Psoas muscle (tissue), 8 donors: ENCODE measurements around the gene BTD. TPM values are rescaled to one million over a fixed set of nuclear protein-coding genes. Genes with fewer than 3 reads are reported as not detected.

Experiments
- ATAC-seq, 4 donors: fragments of 200-7000 bp; cut with Tn5 transposase; one replicate each; pipeline ENCODE4 v1.9.1; 2020; ENCODE audit warnings: moderate library complexity in 3 of 4, mild to moderate bottlenecking in 2 of 4
- DNase-seq, 2 donors: peaks; one replicate each; pipeline ENCODE4 v3.0.0-alpha.2; 2020
- H3K27ac ChIP-seq: fragments of 200-600 bp; one replicate; pipeline ENCODE4 v1.8.0; 2022
- H3K27me3 ChIP-seq, 3 donors: fragments of 200-600 bp in 1 of 3; one replicate each; pipeline versions ENCODE4 v1.6.1 to v1.8.0; 2013 to 2022; ENCODE audit warnings: low read length in 2 of 3, mild to moderate bottlenecking in 2 of 3, moderate library complexity in 1 of 3; ENCODE audit not compliant: insufficient read depth in 3 of 3
- H3K36me3 ChIP-seq, 2 donors: fragments of 200-600 bp in 1 of 2; one replicate each; pipeline versions ENCODE4 v1.6.1 to v1.8.0; 2013 to 2022; ENCODE audit warnings: low read depth in 1 of 2, mild to moderate bottlenecking in 1 of 2, moderate library complexity in 1 of 2; ENCODE audit not compliant: insufficient read depth in 1 of 2
- H3K4me1 ChIP-seq: fragments of 200-600 bp; one replicate; pipeline ENCODE4 v1.8.0; 2022
- H3K4me3 ChIP-seq: fragments of 200-600 bp; one replicate; pipeline ENCODE4 v1.8.0; 2022; ENCODE audit warnings: mild to moderate bottlenecking
- H3K9me3 ChIP-seq: fragments of 200-600 bp; one replicate; pipeline ENCODE4 v1.8.0; 2022
- CTCF ChIP-seq: fragments of 200-600 bp; IDR thresholded peaks from one replicate; pipeline ENCODE4 v1.8.0; 2022; ENCODE audit warnings: antibody characterized with exemption
- WGBS, 3 donors: extraction: QIAGEN DNeasy Blood & Tissue Kit; methylation state at CpG; one replicate each; pipeline versions ENCODE4 v1.1.6 to v1.1.7; 2013; 5-methylcytosine and 5-hydroxymethylcytosine counted together
- intact Hi-C, 2 donors: fragments of 100-400 bp; cut with DNase I; formaldehyde crosslinking; loops; one replicate each; pipeline versions ENCODE4 v1.11.0 to v1.14.2; 2022
- polyA plus RNA-seq, 3 donors: library from polyadenylated mRNA; stranded (reverse); fragments of 200-250 nt; gene quantifications; one replicate each; pipeline ENCODE4 v1.2.3, GENCODE V29; 2013
- total RNA-seq, 4 donors: library from RNA; stranded (reverse); fragmentation: NEBNext Ultra II Directional in 2 of 4; extraction: Animal tissue kit (Norgen Biotek cat#: 25700) in 2 of 4; gene quantifications; one replicate each; pipeline versions ENCODE4 v1.2.1 to v1.2.4, GENCODE V29; 2021 to 2023
- donor health status: healthy with polysubstance abuse.
- donor health status: DM: no; HTN: no; CAD: no; lungs with moderate emphysema.
- donor health status: Bipolar disorder and iron deficiency.
- donor health status: healthy.
- donor health status: DM: yes; HTN: yes; CAD: no.
- donor health status: DM: no; HTN: no; CAD: no.
- donor health status: DM: no; HTN: no; CAD: no.
- donor health status: DM: yes; HTN: yes; CAD: no.

The BTD gene
- total and polyA plus RNA-seq, 7 donors = 6.3 to 15.2 (median 9.8) TPM

DNA sequence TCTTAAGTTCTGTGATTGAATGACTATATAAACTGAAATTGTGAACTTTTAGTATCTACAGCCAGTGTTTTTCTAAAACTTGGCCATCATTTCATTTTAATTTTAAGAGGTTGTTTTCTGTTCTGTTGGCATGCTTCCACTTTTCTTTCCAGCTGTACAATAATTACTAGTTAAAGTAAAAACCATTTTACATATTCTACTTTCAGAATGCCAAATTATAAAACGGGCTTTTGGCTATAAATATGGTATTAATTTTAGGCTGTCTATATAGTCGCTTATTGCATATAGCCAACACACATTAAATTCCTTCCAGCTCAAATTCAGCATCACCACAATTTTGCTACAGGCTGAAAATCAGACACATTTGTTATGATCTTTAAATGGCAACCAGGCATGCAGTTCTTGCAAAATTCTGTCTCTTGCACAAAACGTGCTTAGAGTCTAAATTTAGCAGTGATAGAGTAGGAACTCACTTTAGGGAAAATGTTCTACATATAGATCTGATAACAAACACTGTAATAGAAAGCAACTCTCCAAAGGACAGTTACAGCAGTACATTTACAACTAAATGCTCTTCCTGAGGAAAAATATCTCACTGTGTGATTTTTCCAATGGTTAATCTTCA is 81.1 kb downstream of the BTD start:
- Histone ChIP-seq H3K36me3 (peaks cover 8 to 71% of the 10 kb centered on the region in 2 donors), H3K4me1 (peaks cover 24% of the 10 kb centered on the region), H3K9me3 (no peaks in the 10 kb centered on the region), H3K27me3 (no peaks in the 10 kb centered on the region), H3K27ac (peak overlapping the region; percentile 51), H3K4me3 (no peak overlapping the region)
- peak; percentile 68 to 84 (median 80) for ATAC-seq
- no peak for TF ChIP-seq CTCF
- DNase-seq = no peak
- WGBS, 3 donors = 25 to 31% (median 30%) methylated on average over 3 of the region's 3 CpGs
- intact Hi-C loops = no loop called here

GRCh38 chr3:15683253-15683652 is 81.7 kb downstream of the BTD start:
- Histone ChIP-seq H3K4me3 (no peak overlapping the region), H3K4me1 (peaks cover 24% of the 10 kb centered on the region), H3K9me3 (no peaks in the 10 kb centered on the region), H3K36me3 (peaks cover 8 to 71% of the 10 kb centered on the region in 2 donors), H3K27ac (peak overlapping the region; percentile 51), H3K27me3 (no peaks in the 10 kb centered on the region)
- DNase-seq (no peak), ATAC-seq (peak in 1 of 4 donors; percentile 39)
- intact Hi-C loops = no loop called here
- TF ChIP-seq CTCF = no peak
- 83 to 97% (median 92%) methylated on average over 1 of the region's 1 CpG for WGBS, 3 donors

DNA sequence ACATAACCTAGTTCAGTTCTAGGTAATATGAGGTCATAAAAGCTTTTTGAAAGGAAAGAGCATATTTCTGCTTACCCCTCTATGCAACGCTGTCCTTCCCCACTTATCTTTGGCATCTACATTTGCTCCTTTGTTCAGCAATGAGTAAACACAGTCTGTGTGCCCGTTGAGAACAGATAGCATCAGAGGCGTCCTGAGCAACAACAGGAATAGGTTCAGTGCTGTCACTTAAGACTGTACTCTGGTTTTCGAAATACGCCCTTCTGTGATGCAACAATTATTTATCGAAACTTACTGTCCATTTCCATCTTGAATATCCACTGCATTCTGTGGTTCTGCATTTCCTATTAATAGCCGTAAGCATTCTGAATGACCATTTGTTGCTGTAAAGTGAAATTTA is 84.4 kb downstream of the BTD start:
- H3K27me3 ChIP-seq = no peaks in the 10 kb centered on the region
- H3K36me3 ChIP-seq = peaks cover 8 to 71% of the 10 kb centered on the region in 2 donors
- no peak for DNase-seq
- intact Hi-C loops = no loop called here
- 86 to 93% (median 88%) methylated on average over 7 of the region's 7 CpGs for WGBS, 3 donors
- ATAC-seq = peak in 2 of 4 donors; percentile 33 to 34
- H3K27ac ChIP-seq = no peak overlapping the region
- peaks cover 29% of the 10 kb centered on the region for H3K4me1 ChIP-seq
- H3K9me3 ChIP-seq = no peaks in the 10 kb centered on the region
- no peak for TF ChIP-seq CTCF
- no peak overlapping the region for H3K4me3 ChIP-seq

DNA sequence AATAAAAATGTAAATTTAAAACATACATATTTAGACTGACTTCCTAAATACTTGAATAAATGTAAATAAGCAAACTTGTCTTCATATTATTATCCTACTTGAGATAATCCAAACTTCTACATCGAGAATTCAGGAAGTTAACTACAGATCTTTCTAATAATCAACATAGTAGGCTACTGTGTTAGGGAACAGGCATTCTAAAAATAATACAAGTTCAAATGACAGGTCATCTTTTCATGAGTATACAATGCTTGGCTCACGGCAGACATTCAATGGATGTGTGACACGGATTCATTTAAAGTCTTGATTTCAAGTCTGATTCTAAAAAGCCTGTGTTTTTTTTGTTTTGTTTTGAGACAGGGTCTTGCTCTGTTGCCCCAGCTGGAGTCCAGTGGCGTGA is 88.7 kb downstream of the BTD start:
- Histone ChIP-seq H3K9me3 (no peaks in the 10 kb centered on the region), H3K4me3 (no peak overlapping the region), H3K27ac (peak overlapping the region; percentile 14), H3K4me1 (peaks cover 5% of the 10 kb centered on the region), H3K27me3 (no peaks in the 10 kb centered on the region), H3K36me3 (peaks cover 7 to 92% of the 10 kb centered on the region in 2 donors)
- TF ChIP-seq CTCF = no peak
- WGBS, 3 donors = 53 to 59% (median 54%) methylated on average over 4 of the region's 4 CpGs
- DNase-seq (no peak), ATAC-seq (peak in 2 of 4 donors; percentile 69 to 70)
- intact Hi-C loops = no loop called here

GRCh38 chr3:15690748-15691147 is 89.2 kb downstream of the BTD start:
- WGBS, 3 donors = 84 to 90% (median 89%) methylated on average over 5 of the region's 5 CpGs
- DNase-seq (no peak), ATAC-seq (peak in 2 of 4 donors; percentile 17 to 23)
- peaks cover 5% of the 10 kb centered on the region for H3K4me1 ChIP-seq
- peak overlapping the region; percentile 14 for H3K27ac ChIP-seq
- no peak for TF ChIP-seq CTCF
- intact Hi-C loops = no loop called here
- H3K27me3 ChIP-seq = no peaks in the 10 kb centered on the region
- H3K36me3 ChIP-seq = peaks cover 7 to 92% of the 10 kb centered on the region in 2 donors
- H3K4me3 ChIP-seq = no peak overlapping the region
- no peaks in the 10 kb centered on the region for H3K9me3 ChIP-seq
